SK-N-SH treated with all-trans-retinoic acid at 6 μM for 48 hours (cell line): ENCODE data around the gene CROCC2.

Source experiments
- ATAC-seq: fragments of 200-7000 bp; cut with Tn5 transposase; 3 replicates; pipeline ENCODE4 v1.9.1; 2020; ENCODE audit warnings: mild to moderate bottlenecking, moderate library complexity
- ARNTL ChIP-seq: fragments of 450-650 bp; formaldehyde crosslinking; IDR thresholded peaks from 2 replicates; pipeline ENCODE4 v1.5.0; 2020; ENCODE audit warnings: low read depth, mild to moderate bottlenecking, moderate library complexity, borderline replicate concordance
- BACH2 ChIP-seq: fragments of 250-450 bp; sonication (Bioruptor Pico); IDR thresholded peaks from 2 replicates; pipeline ENCODE4 v1.9.0; 2021; ENCODE audit warnings: mild to moderate bottlenecking, borderline replicate concordance
- CREB5 ChIP-seq: fragments of 250-450 bp; sonication (Bioruptor Pico); IDR thresholded peaks from 2 replicates; pipeline ENCODE4 v1.5.1; 2020; ENCODE audit warnings: low read depth, mild to moderate bottlenecking, moderate library complexity
- CSDC2 ChIP-seq: fragments of 250-450 bp; sonication (Bioruptor Pico); IDR thresholded peaks from 2 replicates; pipeline ENCODE4 v1.5.0; 2020; ENCODE audit warnings: mild to moderate bottlenecking, moderate library complexity
- ESRRG ChIP-seq: fragments of 250-450 bp; sonication (Bioruptor Pico); IDR thresholded peaks from 2 replicates; pipeline ENCODE4 v1.6.1; 2021; ENCODE audit warnings: mild to moderate bottlenecking
- GLIS3 ChIP-seq: fragments of 250-450 bp; sonication (Bioruptor Pico); IDR thresholded peaks from 2 replicates; pipeline ENCODE4 v1.5.0; 2020; ENCODE audit warnings: mild to moderate bottlenecking, moderate library complexity
- ISL1 ChIP-seq: fragments of 250-450 bp; sonication (Bioruptor Pico); IDR thresholded peaks from 2 replicates; pipeline ENCODE4 v2.1.2; 2022; ENCODE audit warnings: mild to moderate bottlenecking, moderate library complexity
- OSR1 ChIP-seq: fragments of 250-450 bp; sonication (Bioruptor Pico); IDR thresholded peaks from 2 replicates; pipeline ENCODE4 v1.8.0; 2022; ENCODE audit warnings: moderate library complexity, mild to moderate bottlenecking, inconsistent platforms
- PPARA ChIP-seq: fragments of 250-450 bp; sonication (Bioruptor Pico); IDR thresholded peaks from 2 replicates; pipeline ENCODE4 v1.5.0; 2020; ENCODE audit warnings: mild to moderate bottlenecking, borderline replicate concordance
- RARB ChIP-seq: fragments of 250-450 bp; sonication (Bioruptor Pico); IDR thresholded peaks from 2 replicates; pipeline ENCODE4 v1.8.0; 2021; ENCODE audit warnings: mild to moderate bottlenecking, moderate library complexity
- SNAI2 ChIP-seq: fragments of 250-450 bp; sonication (Bioruptor Pico); IDR thresholded peaks from 2 replicates; pipeline ENCODE4 v1.5.0; 2020; ENCODE audit warnings: mild to moderate bottlenecking, moderate library complexity
- TCF4 ChIP-seq: fragments of 250-450 bp; sonication (Bioruptor Pico); IDR thresholded peaks from 2 replicates; pipeline ENCODE4 v1.8.0; 2021; ENCODE audit warnings: mild to moderate bottlenecking, moderate library complexity, borderline replicate concordance
- TOX ChIP-seq: fragments of 250-450 bp; sonication (Bioruptor Pico); IDR thresholded peaks from 2 replicates; pipeline ENCODE4 v1.8.0; 2021; ENCODE audit warnings: mild to moderate bottlenecking, moderate library complexity, borderline replicate concordance
- ZC3H10 ChIP-seq: fragments of 250-450 bp; sonication (Bioruptor Pico); IDR thresholded peaks from 2 replicates; pipeline ENCODE4 v1.5.1; 2021; ENCODE audit warnings: mild to moderate bottlenecking, moderate library complexity
- ZFP3 ChIP-seq: fragments of 250-450 bp; sonication (Bioruptor Pico); IDR thresholded peaks from 2 replicates; pipeline ENCODE4 v1.5.0; 2020; ENCODE audit warnings: mild to moderate bottlenecking, moderate library complexity
- ZNF565 ChIP-seq: fragments of 450-650 bp; formaldehyde crosslinking; conservative IDR thresholded peaks from 2 replicates; pipeline ENCODE4 v1.5.0; 2020; ENCODE audit warnings: low read depth, mild to moderate bottlenecking, moderate library complexity
- ZNF8 ChIP-seq: fragments of 450-650 bp; formaldehyde crosslinking; IDR thresholded peaks from 2 replicates; pipeline ENCODE4 v1.5.0; 2020; ENCODE audit warnings: mild to moderate bottlenecking, moderate library complexity
- TF ChIP-seq, protein P1 (sequence below): fragments of 250-450 bp; sonication (Bioruptor Pico); IDR thresholded peaks from 2 replicates; pipeline ENCODE4 v1.8.0; 2020; ENCODE audit warnings: mild to moderate bottlenecking, moderate library complexity, borderline replicate concordance
- TF ChIP-seq, protein P2 (sequence below): fragments of 250-450 bp; sonication (Bioruptor Pico); IDR thresholded peaks from 2 replicates; pipeline ENCODE4 v1.5.0; 2020; ENCODE audit warnings: mild to moderate bottlenecking, moderate library complexity
- TF ChIP-seq, protein P3 (sequence below): fragments of 250-450 bp; sonication (Bioruptor Pico); IDR thresholded peaks from 2 replicates; pipeline ENCODE4 v1.8.0; 2021; ENCODE audit warnings: low read depth, mild to moderate bottlenecking, moderate library complexity, borderline replicate concordance

The CROCC2 gene

DNA sequence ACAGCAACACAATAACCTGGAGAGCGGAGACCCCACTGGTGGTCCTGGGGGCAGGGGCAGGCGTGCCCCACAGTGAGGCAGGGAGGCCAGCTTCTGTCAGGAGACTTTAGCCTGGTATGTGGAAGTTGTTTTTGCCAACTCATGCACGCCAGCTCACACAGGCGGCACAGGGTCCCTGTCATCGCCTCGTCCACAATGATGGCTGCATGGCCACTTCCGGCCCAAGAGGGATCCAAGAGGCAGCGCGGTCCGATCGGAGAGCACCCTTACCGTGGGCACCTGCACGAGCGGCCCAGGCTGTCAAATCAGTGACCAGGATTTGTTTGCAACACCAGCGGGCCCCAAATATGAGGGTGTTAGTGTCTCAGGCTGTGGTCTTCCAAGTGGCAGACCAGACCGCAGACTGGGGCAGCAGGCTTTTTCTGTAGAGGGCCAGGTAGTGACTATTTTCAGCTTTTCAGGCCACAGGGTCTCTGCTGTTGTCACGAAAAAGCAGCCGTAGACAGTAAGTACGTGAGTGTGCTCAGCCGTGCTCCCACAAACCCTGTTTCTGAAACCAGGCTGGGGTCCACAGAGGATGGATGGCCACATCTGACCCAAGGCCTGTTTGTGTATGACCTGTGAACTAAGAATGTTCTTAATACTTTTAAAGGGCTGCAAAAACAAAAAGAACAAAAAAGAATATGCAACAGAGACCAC lies 113.5 kb downstream of the CROCC2 start:
- ATAC-seq: no peak
- TF ChIP-seq BACH2 (no peak), PPARA (CRISPR knock-in tag) (no peak), CSDC2 (no peak), ZC3H10 (CRISPR knock-in tag) (no peak), ZNF565 (no peak), GLIS3 (no peak), OSR1 (CRISPR knock-in tag) (no peak), ISL1 (CRISPR knock-in tag) (no peak), ZNF8 (CRISPR knock-in tag) (no peak), CREB5 (CRISPR knock-in tag) (no peak), ARNTL (CRISPR knock-in tag) (no peak)
- TF ChIP-seq, protein P1, sequence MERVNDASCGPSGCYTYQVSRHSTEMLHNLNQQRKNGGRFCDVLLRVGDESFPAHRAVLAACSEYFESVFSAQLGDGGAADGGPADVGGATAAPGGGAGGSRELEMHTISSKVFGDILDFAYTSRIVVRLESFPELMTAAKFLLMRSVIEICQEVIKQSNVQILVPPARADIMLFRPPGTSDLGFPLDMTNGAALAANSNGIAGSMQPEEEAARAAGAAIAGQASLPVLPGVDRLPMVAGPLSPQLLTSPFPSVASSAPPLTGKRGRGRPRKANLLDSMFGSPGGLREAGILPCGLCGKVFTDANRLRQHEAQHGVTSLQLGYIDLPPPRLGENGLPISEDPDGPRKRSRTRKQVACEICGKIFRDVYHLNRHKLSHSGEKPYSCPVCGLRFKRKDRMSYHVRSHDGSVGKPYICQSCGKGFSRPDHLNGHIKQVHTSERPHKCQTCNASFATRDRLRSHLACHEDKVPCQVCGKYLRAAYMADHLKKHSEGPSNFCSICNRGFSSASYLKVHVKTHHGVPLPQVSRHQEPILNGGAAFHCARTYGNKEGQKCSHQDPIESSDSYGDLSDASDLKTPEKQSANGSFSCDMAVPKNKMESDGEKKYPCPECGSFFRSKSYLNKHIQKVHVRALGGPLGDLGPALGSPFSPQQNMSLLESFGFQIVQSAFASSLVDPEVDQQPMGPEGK: no peak
- TF ChIP-seq, protein P2, sequence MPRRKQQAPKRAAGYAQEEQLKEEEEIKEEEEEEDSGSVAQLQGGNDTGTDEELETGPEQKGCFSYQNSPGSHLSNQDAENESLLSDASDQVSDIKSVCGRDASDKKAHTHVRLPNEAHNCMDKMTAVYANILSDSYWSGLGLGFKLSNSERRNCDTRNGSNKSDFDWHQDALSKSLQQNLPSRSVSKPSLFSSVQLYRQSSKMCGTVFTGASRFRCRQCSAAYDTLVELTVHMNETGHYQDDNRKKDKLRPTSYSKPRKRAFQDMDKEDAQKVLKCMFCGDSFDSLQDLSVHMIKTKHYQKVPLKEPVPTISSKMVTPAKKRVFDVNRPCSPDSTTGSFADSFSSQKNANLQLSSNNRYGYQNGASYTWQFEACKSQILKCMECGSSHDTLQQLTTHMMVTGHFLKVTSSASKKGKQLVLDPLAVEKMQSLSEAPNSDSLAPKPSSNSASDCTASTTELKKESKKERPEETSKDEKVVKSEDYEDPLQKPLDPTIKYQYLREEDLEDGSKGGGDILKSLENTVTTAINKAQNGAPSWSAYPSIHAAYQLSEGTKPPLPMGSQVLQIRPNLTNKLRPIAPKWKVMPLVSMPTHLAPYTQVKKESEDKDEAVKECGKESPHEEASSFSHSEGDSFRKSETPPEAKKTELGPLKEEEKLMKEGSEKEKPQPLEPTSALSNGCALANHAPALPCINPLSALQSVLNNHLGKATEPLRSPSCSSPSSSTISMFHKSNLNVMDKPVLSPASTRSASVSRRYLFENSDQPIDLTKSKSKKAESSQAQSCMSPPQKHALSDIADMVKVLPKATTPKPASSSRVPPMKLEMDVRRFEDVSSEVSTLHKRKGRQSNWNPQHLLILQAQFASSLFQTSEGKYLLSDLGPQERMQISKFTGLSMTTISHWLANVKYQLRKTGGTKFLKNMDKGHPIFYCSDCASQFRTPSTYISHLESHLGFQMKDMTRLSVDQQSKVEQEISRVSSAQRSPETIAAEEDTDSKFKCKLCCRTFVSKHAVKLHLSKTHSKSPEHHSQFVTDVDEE (CRISPR knock-in tag): no peak

- TF ChIP-seq TOX (CRISPR knock-in tag): no peak
- TF ChIP-seq ARNTL (CRISPR knock-in tag): no peak
- TF ChIP-seq CREB5 (CRISPR knock-in tag): no peak
- TF ChIP-seq ISL1 (CRISPR knock-in tag): no peak
- no peak for TF ChIP-seq ZNF8 (CRISPR knock-in tag)
- no peak for TF ChIP-seq ZC3H10 (CRISPR knock-in tag)
- TF ChIP-seq SNAI2 (CRISPR knock-in tag): no peak
- no peak for TF ChIP-seq ZFP3 (CRISPR knock-in tag)
- no peak for TF ChIP-seq CSDC2
- ATAC-seq: no peak
Observed at GRCh38 chr2:241020201-241020600, 114.1 kb downstream of the CROCC2 start.

GRCh38 chr2:241020629-241021190 lies 114.6 kb downstream of the CROCC2 start:
- TF ChIP-seq, protein P2 (CRISPR knock-in tag): no peak
- TF ChIP-seq RARB (CRISPR knock-in tag): no peak
- TF ChIP-seq ZFP3 (CRISPR knock-in tag): no peak
- no peak for TF ChIP-seq CSDC2
- no peak for TF ChIP-seq BACH2
- no peak for TF ChIP-seq SNAI2 (CRISPR knock-in tag)
- no peak for TF ChIP-seq ARNTL (CRISPR knock-in tag)
- TF ChIP-seq, protein P3, sequence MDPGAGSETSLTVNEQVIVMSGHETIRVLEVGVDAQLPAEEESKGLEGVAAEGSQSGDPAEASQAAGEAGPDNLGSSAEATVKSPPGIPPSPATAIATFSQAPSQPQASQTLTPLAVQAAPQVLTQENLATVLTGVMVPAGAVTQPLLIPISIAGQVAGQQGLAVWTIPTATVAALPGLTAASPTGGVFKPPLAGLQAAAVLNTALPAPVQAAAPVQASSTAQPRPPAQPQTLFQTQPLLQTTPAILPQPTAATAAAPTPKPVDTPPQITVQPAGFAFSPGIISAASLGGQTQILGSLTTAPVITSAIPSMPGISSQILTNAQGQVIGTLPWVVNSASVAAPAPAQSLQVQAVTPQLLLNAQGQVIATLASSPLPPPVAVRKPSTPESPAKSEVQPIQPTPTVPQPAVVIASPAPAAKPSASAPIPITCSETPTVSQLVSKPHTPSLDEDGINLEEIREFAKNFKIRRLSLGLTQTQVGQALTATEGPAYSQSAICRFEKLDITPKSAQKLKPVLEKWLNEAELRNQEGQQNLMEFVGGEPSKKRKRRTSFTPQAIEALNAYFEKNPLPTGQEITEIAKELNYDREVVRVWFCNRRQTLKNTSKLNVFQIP (CRISPR knock-in tag): no peak
- no peak for TF ChIP-seq OSR1 (CRISPR knock-in tag)
- no peak for TF ChIP-seq ESRRG (CRISPR knock-in tag)
- TF ChIP-seq CREB5 (CRISPR knock-in tag): no peak
- TF ChIP-seq GLIS3: no peak
- no peak for TF ChIP-seq TCF4 (CRISPR knock-in tag)
- no peak for TF ChIP-seq ISL1 (CRISPR knock-in tag)
- no peak for ATAC-seq
